ENCODE data around the gene INPP5D. TPM values are rescaled to one million over a fixed set of nuclear protein-coding genes. Genes with fewer than 3 reads are reported as not detected.

The INPP5D gene
- 1 to 10 TPM; 6.5 to 7.1 TPM for total RNA-seq

DNA sequence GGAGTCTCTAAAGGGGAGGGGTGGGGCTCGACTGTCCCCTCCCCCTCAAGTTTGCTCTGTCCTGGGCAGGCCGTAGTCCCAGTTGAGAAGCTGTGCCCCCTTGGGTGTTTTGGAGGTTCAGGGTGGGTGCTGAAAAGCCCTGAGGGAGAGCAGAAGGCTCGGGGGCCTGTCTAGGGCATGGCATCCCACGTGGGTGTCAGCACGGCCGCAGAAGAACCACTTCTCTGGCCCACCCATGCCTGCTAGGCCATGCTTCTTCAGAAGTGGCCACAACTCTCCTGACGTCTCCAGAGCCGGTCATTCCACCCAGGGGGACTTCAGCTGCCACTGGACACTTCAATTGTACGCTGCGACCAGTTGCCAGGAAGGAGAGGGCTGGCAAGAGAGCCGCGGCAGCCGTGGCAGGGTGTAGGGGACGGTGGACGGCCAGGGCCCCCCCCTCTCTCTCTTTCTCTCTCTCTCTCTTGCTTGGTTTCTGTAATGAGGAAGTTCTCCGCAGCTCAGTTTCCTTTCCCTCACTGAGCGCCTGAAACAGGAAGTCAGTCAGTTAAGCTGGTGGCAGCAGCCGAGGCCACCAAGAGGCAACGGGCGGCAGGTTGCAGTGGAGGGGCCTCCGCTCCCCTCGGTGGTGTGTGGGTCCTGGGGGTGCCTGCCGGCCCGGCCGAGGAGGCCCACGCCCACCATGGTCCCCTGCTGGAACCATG lies at the start of gene INPP5D:
Gene INPP5D, plus strand, starts transcription at position 546 of the 704 bp plus-strand sequence. Its CDS starts 137 bp downstream, at position 683.
- Histone ChIP-seq H3K9me3 (no peaks in the 10 kb centered on the region), H3K4me1 (peaks cover 5% of the 10 kb centered on the region), H3K36me3 (no peaks in the 10 kb centered on the region), H3K4me3 (peak within 1 kb of the TSS; percentile 40), H3K27ac (peak within 1 kb of the TSS; percentile 64), H3K9ac (ENCODE audit: low read depth in 2 of 2, low read length in 2 of 2) (peak within 1 kb of the TSS; percentile 54 to 65), H3K27me3 (no peaks in the 10 kb centered on the region)
- TF ChIP-seq, protein P1, sequence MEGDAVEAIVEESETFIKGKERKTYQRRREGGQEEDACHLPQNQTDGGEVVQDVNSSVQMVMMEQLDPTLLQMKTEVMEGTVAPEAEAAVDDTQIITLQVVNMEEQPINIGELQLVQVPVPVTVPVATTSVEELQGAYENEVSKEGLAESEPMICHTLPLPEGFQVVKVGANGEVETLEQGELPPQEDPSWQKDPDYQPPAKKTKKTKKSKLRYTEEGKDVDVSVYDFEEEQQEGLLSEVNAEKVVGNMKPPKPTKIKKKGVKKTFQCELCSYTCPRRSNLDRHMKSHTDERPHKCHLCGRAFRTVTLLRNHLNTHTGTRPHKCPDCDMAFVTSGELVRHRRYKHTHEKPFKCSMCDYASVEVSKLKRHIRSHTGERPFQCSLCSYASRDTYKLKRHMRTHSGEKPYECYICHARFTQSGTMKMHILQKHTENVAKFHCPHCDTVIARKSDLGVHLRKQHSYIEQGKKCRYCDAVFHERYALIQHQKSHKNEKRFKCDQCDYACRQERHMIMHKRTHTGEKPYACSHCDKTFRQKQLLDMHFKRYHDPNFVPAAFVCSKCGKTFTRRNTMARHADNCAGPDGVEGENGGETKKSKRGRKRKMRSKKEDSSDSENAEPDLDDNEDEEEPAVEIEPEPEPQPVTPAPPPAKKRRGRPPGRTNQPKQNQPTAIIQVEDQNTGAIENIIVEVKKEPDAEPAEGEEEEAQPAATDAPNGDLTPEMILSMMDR (IDR thresholded peaks at IDR 0.05) = no peak
- peak; percentile 53 for DNase-seq
- intact Hi-C loops (cut with DNase I) = loop anchor here (5.0 kb wide), 1 partner anchor 208 kb away; no protein-coding TSS in a partner anchor

GRCh38 chr2:233010569-233011267 lies 49.4 kb upstream of the INPP5D start:
- Histone ChIP-seq H3K9ac (ENCODE audit: low read depth in 2 of 2, low read length in 2 of 2) (peak overlapping the region in 1 of 2 donors; percentile 22), H3K9me3 (no peaks in the 10 kb centered on the region), H3K36me3 (no peaks in the 10 kb centered on the region), H3K4me1 (no peaks in the 10 kb centered on the region), H3K27ac (no peak overlapping the region), H3K27me3 (no peaks in the 10 kb centered on the region), H3K4me3 (no peak overlapping the region)
- DNase-seq = no peak
- TF ChIP-seq, protein P1 (IDR thresholded peaks at IDR 0.05) = no peak
- intact Hi-C loops (cut with DNase I) = no loop called here

DNA sequence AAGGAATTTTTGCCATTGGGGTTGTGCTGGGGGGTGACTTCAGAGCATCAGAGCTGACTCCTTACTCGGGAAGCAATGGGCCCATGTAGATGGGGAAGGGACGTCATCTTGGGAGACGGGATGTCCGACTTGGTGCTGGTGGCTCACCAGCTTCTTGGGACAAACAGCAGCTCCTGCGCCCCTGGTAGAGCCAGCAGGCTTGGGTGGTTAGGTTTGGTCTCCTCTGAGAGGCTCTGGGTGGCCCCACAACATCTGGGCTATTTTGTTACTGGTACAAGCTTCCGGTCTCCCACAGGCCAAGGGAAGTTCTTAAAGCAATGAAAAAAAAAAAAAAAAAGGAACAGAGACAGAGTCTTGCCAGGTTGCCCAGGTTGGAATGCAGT lies 48.9 kb upstream of the INPP5D start:
- DNase-seq = no peak
- Histone ChIP-seq H3K9ac (ENCODE audit: low read depth in 2 of 2, low read length in 2 of 2) (peak overlapping the region in 1 of 2 donors; percentile 75), H3K27me3 (no peaks in the 10 kb centered on the region), H3K9me3 (no peaks in the 10 kb centered on the region), H3K36me3 (no peaks in the 10 kb centered on the region), H3K4me3 (no peak overlapping the region), H3K4me1 (no peaks in the 10 kb centered on the region), H3K27ac (no peak overlapping the region)
- TF ChIP-seq, protein P1 (IDR thresholded peaks at IDR 0.05) = no peak
- intact Hi-C loops (cut with DNase I) = no loop called here

- intact Hi-C loops (cut with DNase I) = no loop called here
- Histone ChIP-seq H3K9me3 (no peaks in the 10 kb centered on the region), H3K9ac (ENCODE audit: low read depth in 2 of 2, low read length in 2 of 2) (peak overlapping the region; percentile 64 to 75), H3K36me3 (no peaks in the 10 kb centered on the region), H3K4me3 (peak overlapping the region; percentile 18), H3K4me1 (no peaks in the 10 kb centered on the region), H3K27me3 (no peaks in the 10 kb centered on the region), H3K27ac (peak overlapping the region; percentile 85)
- no peak for DNase-seq
- TF ChIP-seq, protein P1 (IDR thresholded peaks at IDR 0.05) = no peak
These were observed 48.4 kb upstream of the INPP5D start for GRCh38 chr2:233011702-233012131.

DNA sequence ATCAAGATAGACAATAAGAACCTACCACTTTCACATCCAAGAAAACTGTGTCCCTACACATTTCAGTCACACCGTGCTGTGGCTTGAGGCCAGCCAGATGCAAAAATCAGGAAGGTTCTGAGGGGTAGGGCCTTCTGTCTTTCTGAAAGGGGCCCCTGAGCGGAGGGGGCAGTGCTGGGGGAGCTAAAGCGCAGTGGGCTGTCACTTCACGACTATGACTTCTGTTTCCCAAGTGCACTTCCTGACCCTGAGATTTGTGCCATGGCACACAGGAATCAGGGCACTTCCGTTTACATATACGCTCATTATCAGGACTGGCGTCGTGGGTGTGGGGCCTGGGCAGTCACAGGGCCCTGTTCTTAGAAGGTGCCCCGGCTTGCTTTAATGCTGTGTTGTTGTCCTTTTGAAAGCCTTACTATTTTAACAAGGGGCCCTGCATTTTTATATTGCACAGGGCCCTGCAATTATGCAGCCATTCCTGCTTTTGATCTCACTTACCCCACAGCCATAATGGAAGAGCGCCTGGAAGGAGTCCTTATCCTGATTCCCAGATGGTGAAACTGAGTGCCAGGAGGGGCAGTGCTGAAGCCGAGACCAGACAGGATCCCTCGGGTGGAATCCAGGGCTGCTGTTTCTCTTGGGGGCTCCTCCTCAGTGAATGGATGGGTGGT lies 47.7 kb upstream of the INPP5D start:
- Histone ChIP-seq H3K4me3 (peak overlapping the region; percentile 18), H3K9ac (ENCODE audit: low read depth in 2 of 2, low read length in 2 of 2) (peak overlapping the region; percentile 53 to 75), H3K27ac (peak overlapping the region; percentile 85), H3K9me3 (no peaks in the 10 kb centered on the region), H3K4me1 (no peaks in the 10 kb centered on the region), H3K36me3 (no peaks in the 10 kb centered on the region), H3K27me3 (no peaks in the 10 kb centered on the region)
- DNase-seq = peak; percentile 79
- TF ChIP-seq, protein P1 (IDR thresholded peaks at IDR 0.05) = no peak
- intact Hi-C loops (cut with DNase I) = no loop called here
